ENCODE data around the gene AK9.
A peak's percentile ranks its signal among the peaks of the same experiment; 100 is the strongest.

AK9 gene

GRCh38 chr6:109507490-109508072 lies 183.4 kb downstream of the AK9 start:
- no peak for DNase-seq

- DNase-seq = no peak
Measured at GRCh38 chr6:109506841-109507240, 184.2 kb downstream of the AK9 start.

- no peak for DNase-seq
Measured at GRCh38 chr6:109506314-109506713, 184.7 kb downstream of the AK9 start.

GRCh38 chr6:109503327-109504224 lies 187.4 kb downstream of the AK9 start:
- DNase-seq = no peak

- no peak for DNase-seq
Measured at GRCh38 chr6:109498936-109499335, 192.1 kb downstream of the AK9 start.

GRCh38 chr6:109498052-109498451 lies 192.9 kb downstream of the AK9 start:
- no peak for DNase-seq

GRCh38 chr6:109496036-109496772 lies 194.8 kb downstream of the AK9 start:
- DNase-seq = no peak

GRCh38 chr6:109493865-109494264 lies 197.1 kb downstream of the AK9 start:
- DNase-seq = no peak

- DNase-seq = no peak
Measured at GRCh38 chr6:109491207-109491938, 199.6 kb downstream of the AK9 start.

GRCh38 chr6:109490713-109491112 lies 200.3 kb downstream of the AK9 start:
- DNase-seq = no peak

- no peak for DNase-seq
Measured at GRCh38 chr6:109488001-109488400, 203.0 kb downstream of the AK9 start.

GRCh38 chr6:109486068-109486467 lies 204.9 kb downstream of the AK9 start:
- no peak for DNase-seq

- DNase-seq = no peak
Measured at GRCh38 chr6:109485266-109485935, 205.6 kb downstream of the AK9 start.

- DNase-seq = no peak
Measured at GRCh38 chr6:109484122-109484521, 206.9 kb downstream of the AK9 start.

GRCh38 chr6:109483735-109484057 lies 207.3 kb downstream of the AK9 start:
- no peak for DNase-seq

GRCh38 chr6:109482905-109483734 lies 207.9 kb downstream of the AK9 start, which contains the start of gene ZBTB24:
Gene ZBTB24 (minus strand): TSS chr6:109483219. CDS start chr6:109482026, 1,193 bp downstream.
- peak; percentile 82 to 90 (median 87) for DNase-seq

- no peak for DNase-seq
Measured at GRCh38 chr6:109480993-109481480, 210.0 kb downstream of the AK9 start.

GRCh38 chr6:109478841-109479624 lies 212.0 kb downstream of the AK9 start:
- no peak for DNase-seq

- DNase-seq = no peak
Measured at GRCh38 chr6:109478222-109478805, 212.7 kb downstream of the AK9 start.

- DNase-seq = no peak
Measured at GRCh38 chr6:109477725-109478124, 213.3 kb downstream of the AK9 start.
